Astrocyte of the spinal cord (primary cell): ENCODE data around the gene SLC1A4.

Experiments
- DNase-seq: peaks from one replicate; pipeline ENCODE4 v3.0.0; 2011; ENCODE audit warnings: low read depth, low spot score
- H3K4me3 ChIP-seq: 2 replicates; pipeline ENCODE4 v1.5.1; 2011; ENCODE audit warnings: low read depth, mild to moderate bottlenecking, low read length, moderate library complexity
- in situ Hi-C: cut with HindIII; loops from 2 replicates; pipeline ENCODE4 v1.10.0; 2017; ENCODE audit warnings: low sequenced_read_pairs
- TF ChIP-seq, protein P1 (sequence below): IDR thresholded peaks from 2 replicates; pipeline ENCODE4 v1.5.1; 2012; ENCODE audit warnings: low read depth, mild to moderate bottlenecking, low read length, inconsistent platforms

Gene SLC1A4

DNA sequence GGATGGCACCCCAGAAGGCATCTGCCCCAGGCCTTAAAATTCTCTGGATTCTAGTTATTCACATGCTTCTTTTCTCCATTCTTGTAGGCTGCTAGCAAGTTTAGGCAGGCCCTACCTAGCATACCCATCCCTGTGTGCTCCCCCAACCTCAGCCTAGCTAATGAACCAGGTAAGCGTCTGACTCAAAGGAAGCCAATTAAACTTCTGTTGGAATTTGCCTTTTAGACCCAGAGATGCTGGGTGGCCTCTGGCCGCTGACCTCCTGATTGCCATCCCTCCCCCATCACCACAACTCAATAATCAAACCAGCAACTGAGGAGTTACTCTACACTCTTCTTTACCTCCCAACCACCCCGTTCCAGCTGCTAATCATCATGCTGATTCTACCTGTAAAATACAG, 48.0 kb downstream of the SLC1A4 start:
- no peak for DNase-seq
- in situ Hi-C loops: no loop called here
- no peak overlapping the region for H3K4me3 ChIP-seq
- TF ChIP-seq, protein P1, sequence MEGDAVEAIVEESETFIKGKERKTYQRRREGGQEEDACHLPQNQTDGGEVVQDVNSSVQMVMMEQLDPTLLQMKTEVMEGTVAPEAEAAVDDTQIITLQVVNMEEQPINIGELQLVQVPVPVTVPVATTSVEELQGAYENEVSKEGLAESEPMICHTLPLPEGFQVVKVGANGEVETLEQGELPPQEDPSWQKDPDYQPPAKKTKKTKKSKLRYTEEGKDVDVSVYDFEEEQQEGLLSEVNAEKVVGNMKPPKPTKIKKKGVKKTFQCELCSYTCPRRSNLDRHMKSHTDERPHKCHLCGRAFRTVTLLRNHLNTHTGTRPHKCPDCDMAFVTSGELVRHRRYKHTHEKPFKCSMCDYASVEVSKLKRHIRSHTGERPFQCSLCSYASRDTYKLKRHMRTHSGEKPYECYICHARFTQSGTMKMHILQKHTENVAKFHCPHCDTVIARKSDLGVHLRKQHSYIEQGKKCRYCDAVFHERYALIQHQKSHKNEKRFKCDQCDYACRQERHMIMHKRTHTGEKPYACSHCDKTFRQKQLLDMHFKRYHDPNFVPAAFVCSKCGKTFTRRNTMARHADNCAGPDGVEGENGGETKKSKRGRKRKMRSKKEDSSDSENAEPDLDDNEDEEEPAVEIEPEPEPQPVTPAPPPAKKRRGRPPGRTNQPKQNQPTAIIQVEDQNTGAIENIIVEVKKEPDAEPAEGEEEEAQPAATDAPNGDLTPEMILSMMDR: no peak

DNA sequence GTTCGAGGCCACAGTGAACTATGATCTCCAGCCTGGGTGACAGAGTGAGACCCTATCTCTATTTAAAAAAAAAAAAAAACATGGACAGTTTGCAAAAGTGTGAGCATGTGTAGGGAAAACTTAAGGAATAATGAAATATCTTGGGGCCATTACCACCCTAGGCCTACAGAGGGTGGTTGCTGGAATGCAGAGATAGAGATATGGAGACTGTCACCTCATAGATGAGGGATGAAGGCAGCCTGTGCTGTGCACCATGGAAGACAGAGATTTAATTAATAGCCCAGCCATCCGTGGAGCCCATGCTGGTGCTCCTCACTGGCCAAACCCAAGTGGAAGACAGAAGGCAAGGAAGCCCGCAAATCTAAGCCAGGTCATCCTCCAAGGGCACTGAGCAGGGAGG, 50.4 kb downstream of the SLC1A4 start:
- in situ Hi-C loops: no loop called here
- no peak overlapping the region for H3K4me3 ChIP-seq
- TF ChIP-seq, protein P1: no peak
- no peak for DNase-seq

DNA sequence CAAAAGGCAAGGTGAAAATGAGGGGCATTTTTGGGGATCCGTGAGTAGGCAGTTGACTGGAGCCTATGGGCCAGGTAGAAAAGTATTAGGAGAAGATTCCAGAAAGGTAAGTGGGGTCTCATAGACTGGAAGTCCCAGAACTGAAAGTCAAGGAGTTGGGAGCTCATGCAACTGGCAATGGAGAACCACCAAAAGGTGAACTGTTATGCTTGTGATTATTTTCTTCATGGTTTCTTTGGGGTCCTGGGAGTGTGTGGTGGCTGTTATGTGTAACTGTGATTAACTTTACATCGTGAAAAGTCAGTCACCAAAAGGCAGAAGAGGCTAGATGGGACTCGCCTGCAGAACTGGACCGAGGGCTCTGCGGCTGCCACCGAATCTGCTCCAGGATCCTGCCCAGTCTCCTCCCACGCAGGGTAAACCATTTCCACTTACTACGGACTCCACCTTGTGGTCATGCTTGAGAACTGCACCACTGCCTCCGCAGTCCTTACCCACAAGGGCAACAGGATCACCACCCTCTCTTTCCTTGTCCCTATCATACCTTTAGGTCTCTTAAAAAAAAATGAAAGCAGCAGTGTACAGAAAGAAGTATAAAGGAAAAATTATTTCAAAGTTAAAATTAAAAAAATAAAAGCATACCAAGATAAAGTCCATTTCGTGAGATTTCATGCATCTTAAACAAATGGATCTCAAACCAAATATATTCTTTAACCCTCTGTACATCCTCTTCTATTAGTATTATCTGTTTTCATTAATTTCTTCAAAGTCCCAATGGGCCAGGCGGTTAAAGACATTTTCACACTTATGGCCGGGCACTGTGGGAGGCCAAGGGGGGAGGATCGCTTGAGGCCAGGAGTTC, 51.4 kb downstream of the SLC1A4 start:
- no peak overlapping the region for H3K4me3 ChIP-seq
- in situ Hi-C loops: no loop called here
- DNase-seq: peak; percentile 84
- TF ChIP-seq, protein P1: peak; percentile 94

DNA sequence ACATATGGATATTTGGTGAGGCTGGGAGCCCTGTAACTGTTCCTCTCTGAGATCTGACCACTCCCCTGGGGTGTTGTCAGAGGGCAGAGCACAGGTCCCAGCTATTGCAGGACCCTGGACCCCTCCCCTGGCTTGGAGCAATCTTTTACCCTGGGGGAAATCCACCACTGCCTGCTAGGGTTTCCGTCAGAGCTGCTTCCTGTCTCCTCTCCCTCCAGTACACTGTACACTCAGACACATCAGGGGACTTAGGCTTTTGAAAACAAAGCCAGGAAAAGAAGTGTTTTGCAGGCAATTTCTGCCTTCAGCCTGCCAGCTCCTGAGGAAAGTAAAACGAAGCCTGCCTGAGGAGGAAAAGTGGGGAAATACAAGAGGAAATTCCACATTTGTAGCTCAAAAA, 53.8 kb downstream of the SLC1A4 start:
- no peak for DNase-seq
- no peak overlapping the region for H3K4me3 ChIP-seq
- in situ Hi-C loops: no loop called here
- TF ChIP-seq, protein P1: no peak

DNA sequence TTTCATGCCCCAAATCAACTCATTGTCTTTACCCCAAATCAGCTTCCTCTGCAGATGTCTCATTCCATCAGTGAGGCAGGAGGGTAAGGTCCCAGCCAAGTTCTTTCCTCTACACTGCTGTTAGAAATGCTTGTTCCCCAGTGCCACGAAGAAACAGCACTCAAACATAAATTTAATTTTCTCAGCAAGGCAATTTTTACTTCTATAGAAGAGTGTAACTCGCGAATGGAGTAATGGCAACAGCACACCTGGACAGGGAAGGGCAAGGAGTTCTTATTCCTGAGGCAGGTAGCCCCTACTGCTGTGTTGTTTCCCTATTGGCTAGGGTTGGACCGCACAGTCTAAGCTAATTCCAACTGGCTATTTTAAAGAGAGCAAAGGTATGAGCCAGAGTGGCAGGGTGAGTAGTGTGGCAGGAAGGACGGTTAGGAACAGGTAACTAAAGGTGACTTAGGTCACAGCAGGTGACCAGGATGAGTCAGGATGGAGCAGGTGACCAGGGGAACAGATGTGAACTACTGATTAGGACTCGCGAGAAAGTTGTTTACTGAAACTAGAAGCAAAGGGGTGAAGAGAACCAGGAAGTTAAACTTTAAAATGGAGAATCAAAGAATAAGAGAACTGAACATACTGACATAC, 55.0 kb downstream of the SLC1A4 start:
- TF ChIP-seq, protein P1: no peak
- DNase-seq: no peak
- no peak overlapping the region for H3K4me3 ChIP-seq
- in situ Hi-C loops: no loop called here

DNA sequence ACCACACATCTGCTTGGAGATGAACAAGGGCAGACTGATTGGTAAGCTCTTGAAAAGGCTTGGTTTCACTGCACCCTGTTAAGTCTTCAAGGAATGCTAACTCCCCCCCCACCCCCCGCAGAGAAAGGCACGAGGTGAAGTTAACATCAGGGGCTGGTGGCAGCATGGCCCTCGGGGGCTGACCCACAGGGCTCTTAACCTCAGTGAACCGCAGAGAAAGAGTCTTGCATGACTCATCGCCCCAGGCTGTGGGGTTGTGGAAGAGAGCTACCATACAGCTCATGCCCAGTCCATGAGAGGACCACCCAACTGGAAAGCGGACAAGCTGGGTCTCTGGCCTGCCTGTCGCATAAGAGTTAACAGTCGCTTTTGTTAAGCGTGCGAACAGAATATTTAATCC, 56.5 kb downstream of the SLC1A4 start:
- no peak overlapping the region for H3K4me3 ChIP-seq
- in situ Hi-C loops: no loop called here
- TF ChIP-seq, protein P1: no peak
- DNase-seq: peak; percentile 59
